MM.1S (cell line): ENCODE results near the gene CHST1.

Experiments used
- DNase-seq: peaks from one replicate; pipeline ENCODE4 v3.0.0-alpha.2; 2015
- H2AFZ ChIP-seq: fragments of 300-600 bp; sonication (generic); 2 replicates; pipeline ENCODE4 v1.6.0; 2016; ENCODE audit warnings: antibody characterized with exemption, low read length
- H3F3A ChIP-seq: fragments of 300-600 bp; sonication (generic); 2 replicates; pipeline ENCODE4 v1.6.1; 2016; ENCODE audit warnings: mild to moderate bottlenecking, antibody characterized with exemption, low read length, moderate library complexity, mixed read lengths; ENCODE audit not compliant: insufficient read depth
- H3K27ac ChIP-seq: fragments of 300-600 bp; sonication (generic); 2 replicates; pipeline ENCODE4 v1.5.1; 2016; ENCODE audit warnings: mild to moderate bottlenecking, low read length
- H3K27me3 ChIP-seq: fragments of 300-600 bp; sonication (generic); replicated peaks from 2 replicates; pipeline ENCODE4 v1.6.0; 2016; ENCODE audit warnings: low read length; ENCODE audit not compliant: insufficient read depth
- H3K36me3 ChIP-seq: fragments of 300-600 bp; sonication (generic); replicated peaks from 2 replicates; pipeline ENCODE4 v1.6.1; 2016; ENCODE audit warnings: mild to moderate bottlenecking, low read length, mixed read lengths; ENCODE audit not compliant: insufficient read depth
- H3K4me1 ChIP-seq: fragments of 300-600 bp; sonication (generic); 2 replicates; pipeline ENCODE4 v1.6.1; 2016; ENCODE audit warnings: low read length, mixed read lengths
- H3K4me2 ChIP-seq: fragments of 300-600 bp; sonication (generic); 2 replicates; pipeline ENCODE4 v1.6.0; 2016; ENCODE audit warnings: low read depth, low read length
- H3K4me3 ChIP-seq: fragments of 300-600 bp; sonication (generic); 2 replicates; pipeline ENCODE4 v1.5.1; 2016; ENCODE audit warnings: low read length, mixed read lengths
- H3K79me2 ChIP-seq: fragments of 300-600 bp; sonication (generic); 2 replicates; pipeline ENCODE4 v1.6.1; 2016; ENCODE audit warnings: mixed run types, low read length, mixed read lengths
- H3K9ac ChIP-seq: fragments of 300-600 bp; sonication (generic); 2 replicates; pipeline ENCODE4 v1.6.1; 2016; ENCODE audit warnings: low read length, mixed read lengths
- H3K9me2 ChIP-seq: fragments of 300-600 bp; sonication (generic); replicated peaks from 2 replicates; pipeline ENCODE4 v1.6.1; 2016; ENCODE audit warnings: mild to moderate bottlenecking, low read length, mixed read lengths; ENCODE audit not compliant: insufficient read depth
- H3K9me3 ChIP-seq: fragments of 300-600 bp; sonication (generic); replicated peaks from 2 replicates; pipeline ENCODE4 v1.6.1; 2016; ENCODE audit warnings: mild to moderate bottlenecking, low read length, mixed read lengths; ENCODE audit not compliant: insufficient read depth
- H4K20me1 ChIP-seq: fragments of 300-600 bp; sonication (generic); 2 replicates; pipeline ENCODE4 v1.6.1; 2016; ENCODE audit warnings: mild to moderate bottlenecking, low read length, moderate library complexity, mixed read lengths; ENCODE audit not compliant: insufficient read depth
- EZH2 ChIP-seq: fragments of 300-600 bp; sonication (generic); optimal IDR thresholded peaks from 2 replicates; pipeline ENCODE3; 2017; ENCODE audit warnings: low read depth, mild to moderate bottlenecking, antibody characterized with exemption, low read length, mixed read lengths
- EZH2phosphoT487 ChIP-seq: fragments of 300-600 bp; sonication (generic); IDR thresholded peaks from 2 replicates; pipeline ENCODE4 v1.6.1; 2018; ENCODE audit warnings: antibody characterized with exemption, low read length
- TF ChIP-seq, protein P1 (sequence below): fragments of 300-600 bp; sonication (generic); IDR thresholded peaks from 2 replicates; pipeline ENCODE4 v1.5.1; 2016; ENCODE audit warnings: antibody characterized with exemption, low read length, mixed read lengths

The CHST1 gene

DNA sequence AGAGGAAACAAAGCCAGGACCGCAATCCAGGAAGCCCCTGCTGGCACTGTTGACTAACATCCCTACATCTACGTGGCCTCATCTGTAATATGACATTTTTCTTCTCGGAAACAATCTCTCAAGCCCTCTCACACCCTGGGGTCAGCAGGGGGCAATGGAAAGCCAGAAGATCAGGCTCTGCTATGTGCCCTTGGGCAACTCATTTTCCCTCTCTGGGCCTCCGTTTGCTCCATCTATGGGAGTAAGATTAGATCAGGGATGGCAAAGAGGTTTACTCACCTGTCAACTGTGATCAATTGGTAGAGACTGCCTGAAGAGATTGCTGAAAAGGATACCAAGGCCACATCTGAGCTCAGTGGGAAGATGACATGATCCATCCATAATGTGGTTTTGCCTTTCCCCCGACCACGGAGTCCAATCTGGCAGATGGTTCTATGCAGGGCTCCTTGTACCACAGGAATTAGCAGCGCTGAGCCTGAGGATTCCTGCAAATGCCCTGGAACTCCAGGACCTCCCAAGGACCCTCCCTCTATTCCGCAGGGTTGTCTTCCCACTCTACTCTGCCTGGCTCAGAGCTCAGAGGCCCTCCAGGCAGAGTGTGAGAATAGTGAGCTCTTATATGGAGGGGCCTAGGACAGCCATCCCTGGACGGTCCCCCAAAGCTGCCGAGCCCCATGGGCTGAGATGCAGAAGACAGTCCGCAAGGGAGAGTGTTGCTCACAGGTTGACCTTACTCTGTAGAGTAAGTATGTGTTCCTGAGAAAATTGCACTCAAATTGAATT lies 66.1 kb downstream of the CHST1 start:
- Histone ChIP-seq H3K27me3 (peaks cover 19% of the 10 kb centered on the region; the same call in 1 of the 2 replicates), H3K36me3 (no peaks in the 10 kb centered on the region), H3K9me3 (no peaks in the 10 kb centered on the region), H3K9ac (no peak overlapping the region), H4K20me1 (no peaks in the 10 kb centered on the region), H2AFZ (no peak overlapping the region), H3K79me2 (no peaks in the 10 kb centered on the region), H3K4me3 (no peak overlapping the region), H3K9me2 (no peaks in the 10 kb centered on the region), H3K27ac (no peak overlapping the region), H3F3A (no peaks in the 10 kb centered on the region), H3K4me1 (no peaks in the 10 kb centered on the region), H3K4me2 (no peak overlapping the region)
- TF ChIP-seq, protein P1, sequence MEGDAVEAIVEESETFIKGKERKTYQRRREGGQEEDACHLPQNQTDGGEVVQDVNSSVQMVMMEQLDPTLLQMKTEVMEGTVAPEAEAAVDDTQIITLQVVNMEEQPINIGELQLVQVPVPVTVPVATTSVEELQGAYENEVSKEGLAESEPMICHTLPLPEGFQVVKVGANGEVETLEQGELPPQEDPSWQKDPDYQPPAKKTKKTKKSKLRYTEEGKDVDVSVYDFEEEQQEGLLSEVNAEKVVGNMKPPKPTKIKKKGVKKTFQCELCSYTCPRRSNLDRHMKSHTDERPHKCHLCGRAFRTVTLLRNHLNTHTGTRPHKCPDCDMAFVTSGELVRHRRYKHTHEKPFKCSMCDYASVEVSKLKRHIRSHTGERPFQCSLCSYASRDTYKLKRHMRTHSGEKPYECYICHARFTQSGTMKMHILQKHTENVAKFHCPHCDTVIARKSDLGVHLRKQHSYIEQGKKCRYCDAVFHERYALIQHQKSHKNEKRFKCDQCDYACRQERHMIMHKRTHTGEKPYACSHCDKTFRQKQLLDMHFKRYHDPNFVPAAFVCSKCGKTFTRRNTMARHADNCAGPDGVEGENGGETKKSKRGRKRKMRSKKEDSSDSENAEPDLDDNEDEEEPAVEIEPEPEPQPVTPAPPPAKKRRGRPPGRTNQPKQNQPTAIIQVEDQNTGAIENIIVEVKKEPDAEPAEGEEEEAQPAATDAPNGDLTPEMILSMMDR, result no peak
- TF ChIP-seq EZH2 (no peak), EZH2phosphoT487 (no peak)
- no peak for DNase-seq
